ENCODE results near the gene BTBD7. TPM values are rescaled to one million over a fixed set of nuclear protein-coding genes. Genes with fewer than 3 reads are reported as not detected.

The BTBD7 gene
- total and polyA plus RNA-seq, 4 donors = 7.8 to 47.7 (median 19.4) TPM

GRCh38 chr14:93249128-93249831 is 83.6 kb downstream of the BTBD7 start:
- Histone ChIP-seq H3K9me3 (ENCODE audit: control insufficient read depth in 4 of 4, insufficient read depth in 3 of 4, low read length in 3 of 4) (no peaks in the 10 kb centered on the region), H3K4me3 (no peak overlapping the region), H3K36me3 (ENCODE audit: control insufficient read depth in 4 of 4, insufficient read depth in 4 of 4, low read length in 4 of 4) (peaks cover 16 to 51% (median 31%) of the 10 kb centered on the region in 4 donors), H3K4me1 (ENCODE audit: control insufficient read depth in 5 of 5, insufficient read depth in 5 of 5, low read length in 5 of 5) (no peaks in the 10 kb centered on the region), H3K27ac (ENCODE audit: low read depth in 1 of 2, low read length in 1 of 2) (no peak overlapping the region), H3K9ac (ENCODE audit: insufficient read depth in 1 of 2, low read length in 2 of 2) (no peak overlapping the region), H3K27me3 (ENCODE audit: control insufficient read depth in 3 of 3, insufficient read depth in 3 of 3, low read length in 2 of 3) (no peaks in the 10 kb centered on the region)
- WGBS, 2 donors = 96 to 97% methylated on average over 7 of the region's 7 CpGs
- ATAC-seq (ENCODE audit: insufficient read depth, low FRiP score) (no peak), DNase-seq (no peak)
- TF ChIP-seq, protein P1, sequence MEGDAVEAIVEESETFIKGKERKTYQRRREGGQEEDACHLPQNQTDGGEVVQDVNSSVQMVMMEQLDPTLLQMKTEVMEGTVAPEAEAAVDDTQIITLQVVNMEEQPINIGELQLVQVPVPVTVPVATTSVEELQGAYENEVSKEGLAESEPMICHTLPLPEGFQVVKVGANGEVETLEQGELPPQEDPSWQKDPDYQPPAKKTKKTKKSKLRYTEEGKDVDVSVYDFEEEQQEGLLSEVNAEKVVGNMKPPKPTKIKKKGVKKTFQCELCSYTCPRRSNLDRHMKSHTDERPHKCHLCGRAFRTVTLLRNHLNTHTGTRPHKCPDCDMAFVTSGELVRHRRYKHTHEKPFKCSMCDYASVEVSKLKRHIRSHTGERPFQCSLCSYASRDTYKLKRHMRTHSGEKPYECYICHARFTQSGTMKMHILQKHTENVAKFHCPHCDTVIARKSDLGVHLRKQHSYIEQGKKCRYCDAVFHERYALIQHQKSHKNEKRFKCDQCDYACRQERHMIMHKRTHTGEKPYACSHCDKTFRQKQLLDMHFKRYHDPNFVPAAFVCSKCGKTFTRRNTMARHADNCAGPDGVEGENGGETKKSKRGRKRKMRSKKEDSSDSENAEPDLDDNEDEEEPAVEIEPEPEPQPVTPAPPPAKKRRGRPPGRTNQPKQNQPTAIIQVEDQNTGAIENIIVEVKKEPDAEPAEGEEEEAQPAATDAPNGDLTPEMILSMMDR (IDR thresholded peaks at IDR 0.05; ENCODE audit: control extremely low read depth, extremely low read depth) = no peak

DNA sequence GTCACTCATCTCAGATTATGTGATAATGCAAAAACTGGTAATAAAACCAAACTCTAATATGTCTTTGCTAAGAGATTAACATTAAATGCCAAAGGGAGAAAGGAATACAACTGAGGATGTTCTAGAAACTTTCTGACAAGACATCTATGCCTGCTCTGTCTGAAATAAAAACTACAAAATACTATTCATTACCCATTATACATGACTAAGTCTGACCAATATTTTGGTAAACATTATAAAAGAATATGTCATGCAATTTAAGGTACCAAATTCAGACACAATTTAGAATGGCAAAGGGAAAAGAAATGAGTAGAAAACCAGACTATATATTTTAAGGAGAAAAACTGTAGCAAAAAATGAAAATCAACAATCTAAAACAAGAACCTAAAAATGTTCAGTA is 86.3 kb downstream of the BTBD7 start:
- H3K36me3 ChIP-seq (ENCODE audit: control insufficient read depth in 4 of 4, insufficient read depth in 4 of 4, low read length in 4 of 4) = peaks cover 22 to 58% (median 37%) of the 10 kb centered on the region in 4 donors
- no peak overlapping the region for H3K9ac ChIP-seq (ENCODE audit: insufficient read depth in 1 of 2, low read length in 2 of 2)
- H3K27ac ChIP-seq (ENCODE audit: low read depth in 1 of 2, low read length in 1 of 2) = no peak overlapping the region
- ATAC-seq (ENCODE audit: insufficient read depth, low FRiP score) = no peak
- H3K4me3 ChIP-seq = no peak overlapping the region
- no peaks in the 10 kb centered on the region for H3K4me1 ChIP-seq (ENCODE audit: control insufficient read depth in 5 of 5, insufficient read depth in 5 of 5, low read length in 5 of 5)
- H3K27me3 ChIP-seq (ENCODE audit: control insufficient read depth in 3 of 3, insufficient read depth in 3 of 3, low read length in 2 of 3) = no peaks in the 10 kb centered on the region
- no peaks in the 10 kb centered on the region for H3K9me3 ChIP-seq (ENCODE audit: control insufficient read depth in 4 of 4, insufficient read depth in 3 of 4, low read length in 3 of 4)
- TF ChIP-seq, protein P1 (IDR thresholded peaks at IDR 0.05; ENCODE audit: control extremely low read depth, extremely low read depth) = no peak
- DNase-seq = no peak

DNA sequence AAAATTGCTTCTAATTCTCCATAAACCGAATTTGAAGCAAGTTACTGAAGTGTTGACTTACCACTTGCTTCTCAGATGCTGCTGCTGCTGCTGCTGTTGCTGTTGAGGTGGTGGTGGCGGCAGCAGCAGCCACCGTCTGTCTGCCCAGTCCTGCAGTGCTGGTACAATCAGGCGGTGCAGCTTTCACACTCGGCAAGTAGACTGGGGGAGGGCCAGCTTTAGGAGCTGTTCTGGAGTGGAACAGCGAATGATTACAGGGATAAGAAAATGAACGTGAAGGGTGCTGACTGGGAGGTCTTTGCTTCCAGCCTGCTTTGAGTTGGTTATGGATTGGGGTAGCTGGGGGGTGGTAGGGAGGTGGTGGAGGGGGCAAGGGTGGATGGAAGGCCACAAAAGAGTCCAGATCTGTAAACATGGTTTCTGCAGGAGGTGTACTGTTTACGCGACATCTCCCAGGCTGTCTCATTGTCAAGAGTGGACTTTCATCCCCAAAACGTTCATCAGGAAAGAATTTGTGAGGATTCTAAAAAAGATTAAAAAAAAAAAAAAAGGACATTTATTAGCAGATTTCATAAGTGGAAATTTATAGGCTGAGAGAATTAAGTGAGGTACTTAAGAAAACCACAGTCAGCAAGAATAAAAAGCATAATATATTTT is 86.9 kb downstream of the BTBD7 start:
- TF ChIP-seq, protein P1 (IDR thresholded peaks at IDR 0.05; ENCODE audit: control extremely low read depth, extremely low read depth) = no peak
- peak overlapping the region in 1 of 2 donors; percentile 3 for H3K27ac ChIP-seq (ENCODE audit: low read depth in 1 of 2, low read length in 1 of 2)
- no peaks in the 10 kb centered on the region for H3K27me3 ChIP-seq (ENCODE audit: control insufficient read depth in 3 of 3, insufficient read depth in 3 of 3, low read length in 2 of 3)
- H3K9me3 ChIP-seq (ENCODE audit: control insufficient read depth in 4 of 4, insufficient read depth in 3 of 4, low read length in 3 of 4) = no peaks in the 10 kb centered on the region
- DNase-seq (no peak), ATAC-seq (ENCODE audit: insufficient read depth, low FRiP score) (no peak)
- peaks cover 26 to 55% (median 34%) of the 10 kb centered on the region in 4 donors for H3K36me3 ChIP-seq (ENCODE audit: control insufficient read depth in 4 of 4, insufficient read depth in 4 of 4, low read length in 4 of 4)
- 88 to 91% methylated on average over 10 of the region's 10 CpGs for WGBS, 2 donors
- H3K9ac ChIP-seq (ENCODE audit: insufficient read depth in 1 of 2, low read length in 2 of 2) = no peak overlapping the region
- H3K4me3 ChIP-seq = no peak overlapping the region
- peaks cover 0 to 1% (median 0%) of the 10 kb centered on the region in 5 donors for H3K4me1 ChIP-seq (ENCODE audit: control insufficient read depth in 5 of 5, insufficient read depth in 5 of 5, low read length in 5 of 5)

All from lung (tissue), 12 donors.